GM12801 (cell line): ENCODE data around the gene PYDC2.

Source experiments
- CTCF ChIP-seq: IDR thresholded peaks from one replicate; pipeline ENCODE4 v1.5.1; 2011; ENCODE audit warnings: control low read depth; ENCODE audit not compliant: insufficient read length; ENCODE audit errors: extremely low read depth

PYDC2 gene

DNA sequence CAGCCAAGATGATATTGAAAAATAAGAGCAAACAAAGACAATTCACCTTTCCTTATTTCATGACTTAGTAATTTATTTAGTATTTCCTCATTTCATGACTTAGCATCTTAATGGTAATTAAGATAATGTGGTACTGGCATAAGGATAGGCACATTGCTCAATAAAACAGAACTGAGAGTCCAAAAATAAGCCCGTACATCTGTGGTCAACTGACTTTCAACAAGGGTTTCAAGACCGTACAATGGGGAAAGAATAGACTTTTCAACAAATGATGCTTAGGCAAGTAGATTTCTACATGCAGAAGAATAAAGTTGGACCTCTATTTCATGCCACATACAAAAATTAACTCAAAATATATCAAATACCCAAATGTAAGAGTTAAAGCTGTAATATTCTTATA, 603 bp upstream of the PYDC2 start:
- TF ChIP-seq CTCF = no peak

DNA sequence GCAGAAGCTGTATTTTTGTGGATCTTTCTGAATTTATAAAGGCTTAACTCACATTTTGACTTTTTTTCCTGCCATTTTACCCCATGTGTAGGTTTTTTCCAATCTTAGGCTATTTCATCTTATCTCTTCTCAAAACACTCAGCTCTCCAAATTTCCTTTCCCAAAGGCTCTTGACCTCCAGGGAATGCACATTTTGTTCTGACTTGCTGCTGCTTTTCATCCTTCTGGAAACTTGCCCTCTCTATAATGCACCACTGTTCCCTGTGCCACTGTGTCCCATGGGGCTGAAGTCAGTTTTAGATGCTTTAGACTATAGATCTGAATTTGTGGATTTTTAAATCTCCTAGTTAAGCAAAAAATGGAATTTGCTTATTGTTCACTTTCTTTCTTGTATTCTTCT, 9.1 kb downstream of the PYDC2 start:
- no peak for TF ChIP-seq CTCF

DNA sequence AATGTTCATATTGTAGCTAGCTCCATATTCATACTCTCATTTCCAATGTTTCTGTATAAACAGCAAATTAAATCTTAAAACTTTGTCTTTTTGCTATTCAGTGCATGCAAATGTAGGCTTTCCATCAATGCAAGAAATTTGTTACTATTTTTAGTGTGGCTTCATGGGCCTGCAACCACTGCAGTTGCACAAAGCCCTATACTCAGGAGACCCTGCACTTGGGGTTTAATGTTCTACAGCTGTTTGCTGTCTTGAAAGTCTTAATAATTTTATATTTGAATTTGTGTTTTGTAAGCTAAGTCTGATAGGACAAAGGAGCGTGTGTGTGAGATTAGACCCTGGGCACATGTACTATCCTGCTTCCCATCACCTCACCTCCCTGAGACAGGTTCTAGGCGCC, 9.6 kb downstream of the PYDC2 start:
- no peak for TF ChIP-seq CTCF

DNA sequence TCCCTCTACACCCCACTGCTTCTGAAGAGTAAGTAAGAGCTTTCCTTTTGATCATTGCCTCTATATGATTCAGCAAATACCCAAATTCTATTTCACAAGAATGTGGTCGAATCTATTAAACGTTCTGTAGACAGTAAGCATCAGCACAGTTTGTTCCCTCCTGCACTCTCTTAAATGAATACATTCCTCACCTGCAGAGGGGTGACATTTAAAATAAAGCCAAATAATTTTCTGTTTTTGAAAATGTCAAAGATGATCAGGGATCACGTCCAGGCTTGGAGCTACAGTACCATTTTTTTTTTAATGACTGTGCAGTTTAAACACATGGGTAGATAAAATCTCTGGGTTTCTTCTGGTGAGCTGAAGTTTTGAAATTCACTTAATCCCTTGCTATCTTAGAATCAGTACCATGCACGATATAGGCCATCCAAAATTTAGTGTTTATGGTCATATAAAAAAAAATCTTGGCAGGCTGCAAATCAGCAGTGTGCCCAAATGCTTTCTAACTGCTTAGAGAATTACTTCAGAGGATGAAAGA, 12.8 kb downstream of the PYDC2 start:
- TF ChIP-seq CTCF = no peak

GRCh38 chr3:191476066-191476772, 15.3 kb downstream of the PYDC2 start:
- no peak for TF ChIP-seq CTCF

DNA sequence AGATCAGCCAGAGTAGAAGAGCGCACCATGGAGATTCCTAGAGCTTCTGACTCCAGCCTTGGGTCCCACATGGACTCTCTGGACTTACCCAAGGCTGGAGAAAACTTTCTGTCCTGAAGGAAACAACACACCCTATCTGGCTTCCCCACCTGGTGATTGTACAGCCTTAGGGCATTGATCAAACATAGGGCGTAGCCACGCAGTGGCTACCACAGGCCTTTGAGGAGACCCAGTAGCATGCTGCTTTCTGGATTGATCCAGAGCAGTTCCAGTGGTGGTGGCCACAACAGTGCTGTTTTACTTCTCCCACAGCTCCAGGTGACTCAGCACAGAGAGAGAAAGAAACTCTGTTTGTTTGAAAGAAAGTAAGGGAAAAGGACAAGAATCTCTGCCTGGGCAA, 23.5 kb downstream of the PYDC2 start:
- no peak for TF ChIP-seq CTCF

- TF ChIP-seq CTCF = no peak
Measured at GRCh38 chr3:191492601-191493000, 31.6 kb downstream of the PYDC2 start.
